ENCODE measurements around the gene MAST4. TPM values are rescaled to one million over a fixed set of nuclear protein-coding genes. Genes with fewer than 3 reads are reported as not detected.

The MAST4 gene
- total RNA-seq, 1 donor from 2014 or later = 56.9 TPM

DNA sequence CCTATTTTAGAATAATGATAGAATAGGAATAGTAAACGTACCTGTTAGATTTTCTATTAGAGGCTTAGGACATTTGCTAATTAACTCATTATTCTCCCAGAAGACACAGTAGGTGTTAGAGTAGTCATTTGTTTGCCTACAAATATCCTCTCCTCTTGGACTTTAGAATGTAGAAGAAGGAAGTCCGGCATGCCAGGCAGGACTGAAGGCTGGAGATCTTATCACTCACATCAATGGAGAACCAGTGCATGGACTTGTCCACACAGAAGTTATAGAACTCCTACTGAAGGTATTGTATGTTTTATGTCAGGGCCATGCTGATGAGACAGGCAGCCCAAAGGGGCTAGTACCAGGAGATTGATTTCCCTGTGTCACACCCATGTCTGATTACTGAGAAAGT lies 557.1 kb downstream of the MAST4 start:
- ATAC-seq (no peak), DNase-seq (no peak)
- Histone ChIP-seq H3K36me3 (peaks cover 89% of the 10 kb centered on the region), H3K27ac (no peak overlapping the region), H3K9me3 (no peaks in the 10 kb centered on the region), H3K27me3 (ENCODE audit: low read depth) (no peaks in the 10 kb centered on the region), H3K4me1 (peaks cover 8% of the 10 kb centered on the region), H3K4me3 (no peak overlapping the region)
- TF ChIP-seq, protein P1, sequence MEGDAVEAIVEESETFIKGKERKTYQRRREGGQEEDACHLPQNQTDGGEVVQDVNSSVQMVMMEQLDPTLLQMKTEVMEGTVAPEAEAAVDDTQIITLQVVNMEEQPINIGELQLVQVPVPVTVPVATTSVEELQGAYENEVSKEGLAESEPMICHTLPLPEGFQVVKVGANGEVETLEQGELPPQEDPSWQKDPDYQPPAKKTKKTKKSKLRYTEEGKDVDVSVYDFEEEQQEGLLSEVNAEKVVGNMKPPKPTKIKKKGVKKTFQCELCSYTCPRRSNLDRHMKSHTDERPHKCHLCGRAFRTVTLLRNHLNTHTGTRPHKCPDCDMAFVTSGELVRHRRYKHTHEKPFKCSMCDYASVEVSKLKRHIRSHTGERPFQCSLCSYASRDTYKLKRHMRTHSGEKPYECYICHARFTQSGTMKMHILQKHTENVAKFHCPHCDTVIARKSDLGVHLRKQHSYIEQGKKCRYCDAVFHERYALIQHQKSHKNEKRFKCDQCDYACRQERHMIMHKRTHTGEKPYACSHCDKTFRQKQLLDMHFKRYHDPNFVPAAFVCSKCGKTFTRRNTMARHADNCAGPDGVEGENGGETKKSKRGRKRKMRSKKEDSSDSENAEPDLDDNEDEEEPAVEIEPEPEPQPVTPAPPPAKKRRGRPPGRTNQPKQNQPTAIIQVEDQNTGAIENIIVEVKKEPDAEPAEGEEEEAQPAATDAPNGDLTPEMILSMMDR (IDR thresholded peaks at IDR 0.05) = no peak
- intact Hi-C loops (cut with DNase I) = no loop called here

DNA sequence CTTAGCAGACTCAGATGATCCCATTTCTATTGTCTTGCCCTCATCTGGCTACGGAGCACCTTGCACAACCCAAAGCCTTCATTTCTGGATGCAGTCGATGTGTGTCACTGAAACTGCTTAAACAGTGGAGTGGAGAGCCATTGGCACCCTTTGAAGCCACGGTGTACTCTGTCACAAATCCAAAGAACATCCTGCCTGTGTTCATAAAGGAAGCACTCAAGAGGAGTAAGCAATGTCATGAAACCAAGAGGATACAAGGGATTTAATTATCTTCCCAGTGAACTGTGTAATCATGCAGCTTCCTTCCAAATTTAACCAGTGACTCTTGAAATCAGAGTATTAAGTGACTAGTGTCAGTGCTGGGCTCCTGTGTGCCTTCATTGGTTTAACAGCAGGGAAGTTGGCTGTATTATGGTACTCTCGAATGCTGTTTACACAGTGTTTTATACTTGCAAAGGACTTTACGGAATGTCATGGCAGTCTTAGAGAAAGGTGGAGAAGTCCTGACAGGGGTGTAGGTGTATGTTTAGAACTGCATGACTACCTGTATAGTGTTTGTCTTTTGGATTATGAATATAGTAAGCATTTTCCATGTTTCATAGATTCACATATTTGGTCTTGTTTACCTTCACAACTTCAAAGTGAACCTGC lies 558.5 kb downstream of the MAST4 start:
- TF ChIP-seq, protein P1 (IDR thresholded peaks at IDR 0.05) = no peak
- no peaks in the 10 kb centered on the region for H3K9me3 ChIP-seq
- H3K4me1 ChIP-seq = peaks cover 8% of the 10 kb centered on the region
- H3K27me3 ChIP-seq (ENCODE audit: low read depth) = no peaks in the 10 kb centered on the region
- no peak overlapping the region for H3K4me3 ChIP-seq
- H3K27ac ChIP-seq = no peak overlapping the region
- ATAC-seq = peak; percentile 72 to 79
- H3K36me3 ChIP-seq = peaks cover 82% of the 10 kb centered on the region
- DNase-seq = no peak
- intact Hi-C loops (cut with DNase I) = no loop called here

DNA sequence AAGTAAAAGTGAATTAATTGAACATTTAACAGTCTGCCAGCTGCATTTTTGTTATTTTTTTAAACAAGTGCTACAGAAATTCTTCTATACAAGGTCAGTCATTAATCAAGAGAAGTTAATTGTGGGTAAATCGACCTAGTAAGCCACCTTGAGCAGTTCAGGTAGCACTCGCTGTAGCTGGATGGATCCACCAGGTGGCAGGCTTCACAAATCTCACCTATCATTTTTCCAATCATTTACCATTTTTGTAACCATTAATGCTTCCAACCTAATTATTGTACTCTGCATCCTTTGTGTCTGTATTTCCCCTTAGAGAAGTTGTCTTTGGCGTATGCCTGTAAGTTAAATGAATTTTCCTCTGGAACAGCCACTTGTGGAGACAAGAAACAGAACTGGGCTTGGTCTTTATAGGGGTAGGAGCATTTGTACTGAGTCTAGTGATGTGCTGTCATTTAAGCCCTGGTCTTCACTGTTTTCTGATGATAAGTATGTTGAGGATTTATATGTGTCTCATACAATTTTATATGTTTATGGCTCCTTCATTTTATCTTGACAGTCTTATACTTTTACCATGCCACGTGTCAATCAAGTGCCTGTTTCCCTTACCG lies 560.9 kb downstream of the MAST4 start:
- H3K4me3 ChIP-seq = no peak overlapping the region
- peaks cover 76% of the 10 kb centered on the region for H3K36me3 ChIP-seq
- no peaks in the 10 kb centered on the region for H3K9me3 ChIP-seq
- no peak overlapping the region for H3K27ac ChIP-seq
- intact Hi-C loops (cut with DNase I) = no loop called here
- DNase-seq (no peak), ATAC-seq (peak in 1 of 2 donors; percentile 45)
- no peaks in the 10 kb centered on the region for H3K27me3 ChIP-seq (ENCODE audit: low read depth)
- peaks cover 13% of the 10 kb centered on the region for H3K4me1 ChIP-seq
- TF ChIP-seq, protein P1 (IDR thresholded peaks at IDR 0.05) = peak; percentile 80

DNA sequence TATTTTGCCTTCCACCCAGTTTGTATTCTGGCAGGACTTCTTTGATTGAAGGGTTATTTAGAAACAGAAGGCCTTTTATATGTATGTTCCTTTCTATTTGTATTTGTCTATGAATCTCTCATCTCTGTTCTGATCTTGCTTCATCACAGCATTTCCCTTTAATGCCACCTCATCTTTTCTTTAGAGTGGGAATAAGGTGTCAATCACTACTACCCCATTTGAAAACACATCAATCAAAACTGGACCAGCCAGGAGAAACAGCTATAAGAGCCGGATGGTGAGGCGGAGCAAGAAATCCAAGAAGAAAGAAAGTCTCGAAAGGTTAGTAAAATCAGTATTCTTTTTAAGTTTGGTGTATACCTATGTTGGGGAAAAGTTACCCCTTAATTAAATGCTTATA lies 564.1 kb downstream of the MAST4 start:
- Histone ChIP-seq H3K36me3 (peaks cover 76% of the 10 kb centered on the region), H3K4me1 (peaks cover 5% of the 10 kb centered on the region), H3K27me3 (ENCODE audit: low read depth) (no peaks in the 10 kb centered on the region), H3K4me3 (no peak overlapping the region), H3K27ac (peak overlapping the region; percentile 2), H3K9me3 (no peaks in the 10 kb centered on the region)
- TF ChIP-seq, protein P1 (IDR thresholded peaks at IDR 0.05) = no peak
- DNase-seq = no peak
- ATAC-seq = no peak
- intact Hi-C loops (cut with DNase I) = no loop called here

DNA sequence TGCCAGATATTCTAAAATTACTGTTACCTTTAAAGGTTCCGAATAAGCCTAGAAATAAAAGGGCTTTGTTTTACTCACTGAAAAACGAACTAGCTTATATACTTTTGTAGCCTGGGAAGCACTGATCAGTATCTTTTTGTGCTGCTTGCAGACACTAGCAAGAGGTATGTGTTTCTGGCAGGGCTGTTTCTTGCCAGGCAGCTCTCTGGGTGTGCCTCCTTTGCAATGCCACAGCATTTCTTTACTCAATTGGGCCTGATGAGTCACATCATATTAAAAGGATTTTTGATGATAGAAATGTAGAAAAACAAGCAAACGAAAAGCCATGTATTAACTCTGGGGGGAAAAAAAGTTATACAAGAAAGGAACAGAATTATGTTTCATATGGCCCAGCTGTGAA lies 564.8 kb downstream of the MAST4 start:
- H3K4me1 ChIP-seq = peaks cover 5% of the 10 kb centered on the region
- ATAC-seq = peak in 1 of 2 donors; percentile 52
- peak overlapping the region; percentile 2 for H3K27ac ChIP-seq
- DNase-seq = no peak
- no peaks in the 10 kb centered on the region for H3K9me3 ChIP-seq
- intact Hi-C loops (cut with DNase I) = no loop called here
- H3K36me3 ChIP-seq = peaks cover 76% of the 10 kb centered on the region
- no peaks in the 10 kb centered on the region for H3K27me3 ChIP-seq (ENCODE audit: low read depth)
- TF ChIP-seq, protein P1 (IDR thresholded peaks at IDR 0.05) = no peak
- no peak overlapping the region for H3K4me3 ChIP-seq
